Psoas muscle (tissue), 8 donors: ENCODE data around the gene MEG3. TPM values are rescaled to one million over a fixed set of nuclear protein-coding genes. Genes with fewer than 3 reads are reported as not detected.

Experiments used
- ATAC-seq, 4 donors: fragments of 200-7000 bp; cut with Tn5 transposase; one replicate each; pipeline ENCODE4 v1.9.1; 2020; ENCODE audit warnings: moderate library complexity in 3 of 4, mild to moderate bottlenecking in 2 of 4
- DNase-seq, 2 donors: peaks; one replicate each; pipeline ENCODE4 v3.0.0-alpha.2; 2020
- H3K27ac ChIP-seq: fragments of 200-600 bp; one replicate; pipeline ENCODE4 v1.8.0; 2022
- H3K27me3 ChIP-seq, 3 donors: fragments of 200-600 bp in 1 of 3; one replicate each; pipeline versions ENCODE4 v1.6.1 to v1.8.0; 2013 to 2022; ENCODE audit warnings: low read length in 2 of 3, mild to moderate bottlenecking in 2 of 3, moderate library complexity in 1 of 3; ENCODE audit not compliant: insufficient read depth in 3 of 3
- H3K36me3 ChIP-seq, 2 donors: fragments of 200-600 bp in 1 of 2; one replicate each; pipeline versions ENCODE4 v1.6.1 to v1.8.0; 2013 to 2022; ENCODE audit warnings: low read depth in 1 of 2, mild to moderate bottlenecking in 1 of 2, moderate library complexity in 1 of 2; ENCODE audit not compliant: insufficient read depth in 1 of 2
- H3K4me1 ChIP-seq: fragments of 200-600 bp; one replicate; pipeline ENCODE4 v1.8.0; 2022
- H3K4me3 ChIP-seq: fragments of 200-600 bp; one replicate; pipeline ENCODE4 v1.8.0; 2022; ENCODE audit warnings: mild to moderate bottlenecking
- H3K9me3 ChIP-seq: fragments of 200-600 bp; one replicate; pipeline ENCODE4 v1.8.0; 2022
- WGBS, 3 donors: extraction: QIAGEN DNeasy Blood & Tissue Kit; methylation state at CpG; one replicate each; pipeline versions ENCODE4 v1.1.6 to v1.1.7; 2013; 5-methylcytosine and 5-hydroxymethylcytosine counted together
- intact Hi-C, 2 donors: fragments of 100-400 bp; cut with DNase I; formaldehyde crosslinking; loops; one replicate each; pipeline versions ENCODE4 v1.11.0 to v1.14.2; 2022
- polyA plus RNA-seq, 3 donors: library from polyadenylated mRNA; stranded (reverse); fragments of 200-250 nt; gene quantifications; one replicate each; pipeline ENCODE4 v1.2.3, GENCODE V29; 2013
- total RNA-seq, 4 donors: library from RNA; stranded (reverse); fragmentation: NEBNext Ultra II Directional in 2 of 4; extraction: Animal tissue kit (Norgen Biotek cat#: 25700) in 2 of 4; gene quantifications; one replicate each; pipeline versions ENCODE4 v1.2.1 to v1.2.4, GENCODE V29; 2021 to 2023
- TF ChIP-seq, protein P1 (sequence below): fragments of 200-600 bp; IDR thresholded peaks from one replicate; pipeline ENCODE4 v1.8.0; 2022; ENCODE audit warnings: antibody characterized with exemption
- donor health status: healthy with polysubstance abuse.
- donor health status: DM: no; HTN: no; CAD: no; lungs with moderate emphysema.
- donor health status: Bipolar disorder and iron deficiency.
- donor health status: healthy.
- donor health status: DM: yes; HTN: yes; CAD: no.
- donor health status: DM: no; HTN: no; CAD: no.
- donor health status: DM: no; HTN: no; CAD: no.
- donor health status: DM: yes; HTN: yes; CAD: no.

The MEG3 gene
- total and polyA plus RNA-seq, 7 donors = 17.8 to 52.6 (median 24.9) TPM

DNA sequence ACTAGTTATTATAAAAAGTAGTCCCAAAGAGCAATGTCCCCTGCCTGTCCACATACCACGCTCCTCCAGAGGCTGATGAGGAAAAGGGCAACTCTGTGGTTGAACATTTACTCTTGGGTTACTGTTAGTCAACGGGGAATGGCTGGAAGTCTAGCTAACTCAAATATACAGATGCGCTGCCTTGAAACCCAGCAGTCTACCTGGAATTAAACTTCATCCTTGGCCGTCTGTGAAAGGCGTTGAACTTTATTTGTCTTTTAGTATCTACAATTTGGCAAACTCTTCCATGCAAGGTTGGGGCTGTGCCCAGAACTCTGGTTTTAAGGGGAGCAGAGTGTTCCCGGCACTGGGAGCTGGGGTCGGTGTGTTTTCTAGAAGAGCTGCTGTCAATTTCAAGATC lies 3.9 kb upstream of the MEG3 start:
- TF ChIP-seq, protein P1, sequence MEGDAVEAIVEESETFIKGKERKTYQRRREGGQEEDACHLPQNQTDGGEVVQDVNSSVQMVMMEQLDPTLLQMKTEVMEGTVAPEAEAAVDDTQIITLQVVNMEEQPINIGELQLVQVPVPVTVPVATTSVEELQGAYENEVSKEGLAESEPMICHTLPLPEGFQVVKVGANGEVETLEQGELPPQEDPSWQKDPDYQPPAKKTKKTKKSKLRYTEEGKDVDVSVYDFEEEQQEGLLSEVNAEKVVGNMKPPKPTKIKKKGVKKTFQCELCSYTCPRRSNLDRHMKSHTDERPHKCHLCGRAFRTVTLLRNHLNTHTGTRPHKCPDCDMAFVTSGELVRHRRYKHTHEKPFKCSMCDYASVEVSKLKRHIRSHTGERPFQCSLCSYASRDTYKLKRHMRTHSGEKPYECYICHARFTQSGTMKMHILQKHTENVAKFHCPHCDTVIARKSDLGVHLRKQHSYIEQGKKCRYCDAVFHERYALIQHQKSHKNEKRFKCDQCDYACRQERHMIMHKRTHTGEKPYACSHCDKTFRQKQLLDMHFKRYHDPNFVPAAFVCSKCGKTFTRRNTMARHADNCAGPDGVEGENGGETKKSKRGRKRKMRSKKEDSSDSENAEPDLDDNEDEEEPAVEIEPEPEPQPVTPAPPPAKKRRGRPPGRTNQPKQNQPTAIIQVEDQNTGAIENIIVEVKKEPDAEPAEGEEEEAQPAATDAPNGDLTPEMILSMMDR = no peak
- Histone ChIP-seq H3K36me3 (no peaks in the 10 kb centered on the region), H3K27me3 (peaks cover 0 to 34% (median 18%) of the 10 kb centered on the region in 3 donors), H3K4me3 (no peak overlapping the region), H3K27ac (no peak overlapping the region), H3K4me1 (no peaks in the 10 kb centered on the region), H3K9me3 (no peaks in the 10 kb centered on the region)
- whole genome bisulfite sequencing, 3 donors = 73 to 85% (median 82%) methylated on average over 7 of the region's 7 CpGs
- intact Hi-C loops = loop anchor here in 1 of 2 donors (2.0 kb wide), 1 partner anchor 159 kb away; no protein-coding TSS in a partner anchor
- ATAC-seq = no peak
- DNase-seq = no peak

DNA sequence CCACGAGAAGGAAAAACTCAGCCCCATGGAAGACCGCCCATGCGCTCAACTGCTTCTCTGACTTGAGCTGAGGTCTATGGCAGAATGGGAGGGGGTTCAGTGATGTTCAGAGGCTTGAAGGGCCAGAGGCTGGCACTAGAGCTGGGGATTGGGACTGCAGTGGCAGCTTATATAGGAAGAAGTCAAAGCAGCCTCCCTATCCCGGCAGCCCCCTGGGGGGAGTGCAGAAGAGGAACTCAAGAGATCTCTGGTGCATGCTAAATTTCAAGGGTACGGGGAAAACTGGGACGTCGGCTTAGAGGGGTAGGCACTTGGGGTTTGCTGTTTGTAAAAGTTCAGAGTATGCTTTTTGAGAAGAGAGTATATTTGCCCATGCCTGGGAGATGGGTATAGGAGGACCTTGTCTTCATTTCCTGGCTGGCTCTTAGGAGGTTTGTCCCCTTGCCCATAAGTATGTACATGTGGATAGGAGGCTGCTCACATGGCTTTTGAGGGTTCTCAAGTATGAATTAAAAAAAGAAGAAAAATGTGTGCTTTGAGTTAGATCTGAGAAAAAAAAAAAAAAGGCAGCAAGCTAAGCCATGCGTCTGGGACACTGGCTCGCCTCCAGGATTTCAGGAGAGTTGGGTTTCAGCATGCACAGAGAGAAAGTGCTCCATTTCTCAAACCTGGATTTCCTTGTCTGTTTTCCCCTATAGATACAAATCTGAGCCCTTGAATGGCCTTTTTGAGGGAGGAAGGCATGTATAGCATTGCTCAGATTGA lies 3.2 kb upstream of the MEG3 start:
- ATAC-seq = no peak
- Histone ChIP-seq H3K27ac (no peak overlapping the region), H3K9me3 (no peaks in the 10 kb centered on the region), H3K4me3 (no peak overlapping the region), H3K27me3 (peaks cover 0 to 41% (median 20%) of the 10 kb centered on the region in 3 donors), H3K36me3 (no peaks in the 10 kb centered on the region), H3K4me1 (no peaks in the 10 kb centered on the region)
- 57 to 68% (median 58%) methylated on average over 9 of the region's 9 CpGs for WGBS, 3 donors
- intact Hi-C loops = loop anchor here in 1 of 2 donors (2.0 kb wide), 1 partner anchor 160 kb away; no protein-coding TSS in a partner anchor
- no peak for DNase-seq
- TF ChIP-seq, protein P1 = no peak

DNA sequence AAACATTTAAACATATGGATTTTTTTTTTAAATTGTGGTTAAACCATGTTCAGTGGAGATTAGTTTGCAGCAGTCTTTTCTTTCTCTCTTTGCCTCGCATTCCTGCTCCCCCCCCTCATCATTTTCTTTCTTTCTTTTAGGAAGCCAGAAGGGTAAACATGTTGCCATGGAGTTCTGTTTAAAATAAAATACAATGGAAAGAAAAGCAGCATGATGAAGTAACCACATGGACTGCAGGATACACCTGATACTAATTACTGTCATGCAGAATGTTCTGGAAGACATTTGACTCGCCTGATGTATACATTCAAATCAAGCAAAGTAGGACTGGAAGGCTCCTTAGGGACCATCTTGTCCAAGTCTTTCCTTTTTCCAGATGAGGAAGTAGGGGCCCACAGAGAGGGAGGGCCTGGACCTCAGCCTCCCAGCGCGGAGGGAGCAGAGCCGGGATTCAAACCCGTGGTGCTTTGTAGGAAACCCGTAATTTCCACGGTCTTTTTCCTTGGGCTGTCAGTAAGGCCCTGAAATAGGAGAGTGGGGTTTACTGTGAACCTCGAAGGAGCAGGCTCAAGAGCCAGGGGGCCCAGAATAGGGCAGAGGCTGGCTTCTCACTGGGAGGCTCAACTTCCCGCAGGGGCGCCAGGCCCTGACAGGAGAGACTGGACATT lies 2.4 kb upstream of the MEG3 start:
- Histone ChIP-seq H3K4me3 (no peak overlapping the region), H3K36me3 (no peaks in the 10 kb centered on the region), H3K27me3 (peaks cover 0 to 46% (median 23%) of the 10 kb centered on the region in 3 donors), H3K4me1 (no peaks in the 10 kb centered on the region), H3K27ac (no peak overlapping the region), H3K9me3 (no peaks in the 10 kb centered on the region)
- DNase-seq (no peak), ATAC-seq (no peak)
- intact Hi-C loops = loop anchor here in 1 of 2 donors (2.0 kb wide), 1 partner anchor 161 kb away; no protein-coding TSS in a partner anchor
- TF ChIP-seq, protein P1 = no peak
- 65 to 82% (median 65%) methylated on average over 11 of the region's 11 CpGs for WGBS, 3 donors

DNA sequence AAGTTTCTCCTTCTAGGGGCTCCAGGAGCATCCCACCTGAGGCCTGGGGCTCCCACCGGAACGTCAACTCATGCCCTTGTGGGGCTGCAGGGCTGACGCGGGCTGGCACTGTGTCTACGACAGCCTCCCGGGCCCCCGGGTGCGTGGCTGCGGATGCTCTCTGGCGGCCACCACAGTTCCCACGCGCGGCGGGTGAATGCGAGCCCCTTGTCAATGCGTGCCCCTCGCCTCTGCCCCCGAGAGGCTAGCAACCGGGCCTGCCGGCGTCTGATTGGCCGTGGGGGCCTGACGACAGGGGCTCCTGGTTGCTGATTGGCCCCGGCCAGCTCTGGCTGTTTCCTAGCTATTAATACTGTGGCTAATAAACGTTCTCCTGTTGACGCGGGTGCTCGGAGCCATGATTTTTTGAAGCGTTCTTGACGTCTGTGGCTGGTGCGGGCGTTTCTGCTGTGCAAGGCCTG lies 1.8 kb upstream of the MEG3 start:
- peak; percentile 58 to 80 (median 73) for ATAC-seq
- Histone ChIP-seq H3K27ac (no peak overlapping the region), H3K4me3 (no peak overlapping the region), H3K9me3 (no peaks in the 10 kb centered on the region), H3K27me3 (peaks cover 0 to 51% (median 24%) of the 10 kb centered on the region in 3 donors), H3K4me1 (no peaks in the 10 kb centered on the region), H3K36me3 (no peaks in the 10 kb centered on the region)
- intact Hi-C loops = no loop called here
- DNase-seq = peak; percentile 57 to 77
- WGBS, 3 donors = 29 to 51% (median 37%) methylated on average over 21 to 32 of the region's 32 CpGs
- TF ChIP-seq, protein P1 = no peak
